Measurements from ENCODE around the gene TBC1D4.

DNA sequence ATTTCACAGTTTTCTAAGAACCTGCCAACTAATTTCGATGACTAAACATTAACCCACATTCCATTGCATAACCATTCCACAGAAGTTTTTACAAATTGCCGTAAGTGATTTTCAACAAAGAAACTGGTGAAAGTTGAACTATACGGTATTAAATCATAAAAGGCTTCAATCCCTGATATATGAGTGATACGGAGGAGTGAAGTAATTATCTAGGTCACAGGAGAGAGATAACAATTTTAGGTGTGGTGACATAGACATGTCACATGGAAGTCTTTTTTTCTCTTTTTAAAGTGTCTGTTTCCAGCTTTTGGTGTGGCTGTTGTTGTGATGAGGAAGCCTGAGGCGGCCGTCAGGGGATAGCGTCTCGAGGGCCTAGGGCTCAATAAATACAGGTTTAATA, 29.4 kb downstream of the TBC1D4 start:
- TF ChIP-seq EZH2 (IDR thresholded peaks at IDR 0.05; ENCODE audit: insufficient read depth, poor library complexity, severe bottlenecking) (no peak), EZH2phosphoT487 (IDR thresholded peaks at IDR 0.05; ENCODE audit: insufficient read depth, low read depth) (no peak)

Measured in GM23248 (cell line).